Body of pancreas (tissue), 4 donors: ENCODE measurements around the gene PARP12. TPM values are rescaled to one million over a fixed set of nuclear protein-coding genes. Genes with fewer than 3 reads are reported as not detected.

Experiments
- ATAC-seq: fragments of 150-250 bp; one replicate; pipeline ENCODE4 v1.9.1; 2016
- DNase-seq, 4 donors: peaks; one replicate each; pipeline ENCODE4 v3.0.0-alpha.2; 2019
- H3K27ac ChIP-seq, 4 donors: fragments of 200-600 bp; sonication (generic); 1 replicate in 3 of 4; 2 replicates in 1 of 4; pipeline versions ENCODE4 v1.5.1 to v1.6.1; 2016 to 2019; ENCODE audit warnings: mild to moderate bottlenecking in 1 of 4, mixed read lengths in 1 of 4, moderate library complexity in 1 of 4
- H3K27me3 ChIP-seq, 2 donors: fragments of 200-600 bp; sonication (generic); one replicate each; pipeline ENCODE4 v1.6.0; 2016; ENCODE audit warnings: mild to moderate bottlenecking in 1 of 2
- H3K36me3 ChIP-seq, 2 donors: fragments of 200-600 bp; sonication (generic); replicated peaks in 1 of 2; 2 replicates each; pipeline ENCODE4 v1.5.1; 2016; ENCODE audit warnings: low read depth in 2 of 2; ENCODE audit not compliant: insufficient read depth in 1 of 2
- H3K4me1 ChIP-seq: fragments of 200-600 bp; sonication (generic); one replicate; pipeline ENCODE4 v1.6.0; 2016
- H3K4me3 ChIP-seq, 2 donors: fragments of 200-600 bp; sonication (generic); 1 replicate in 1 of 2; 2 replicates in 1 of 2; pipeline ENCODE4 v1.5.1; 2016 to 2019
- H3K9me3 ChIP-seq, 3 donors: fragments of 200-600 bp; sonication (generic); 1 replicate in 2 of 3; 2 replicates in 1 of 3; pipeline ENCODE4 v1.5.1; 2016
- POLR2A ChIP-seq, 3 donors: fragments of 450-650 bp; IDR thresholded peaks; one replicate each; pipeline ENCODE4 v1.6.1; 2016; ENCODE audit warnings: antibody characterized with exemption in 3 of 3, mild to moderate bottlenecking in 2 of 3
- WGBS, 2 donors: methylation state at CpG; one replicate each; pipeline ENCODE4 v1.1.5; 2017; 5-methylcytosine and 5-hydroxymethylcytosine counted together
- intact Hi-C: fragments of 100-400 bp; cut with DNase I; formaldehyde crosslinking; loops from one replicate; pipeline ENCODE4 v1.15.1; 2023
- total RNA-seq, 2 donors: library from RNA; depleted of rRNA; stranded (reverse); fragments of >200 nt; gene quantifications; one replicate each; pipeline ENCODE4 v1.1.0, GENCODE V29; 2016
- TF ChIP-seq, protein P1 (sequence below), 7 experiments: fragments of 450-650 bp in 4 of 7; fragments of 200-600 bp in 3 of 7; sonication (generic) in 3 of 7; IDR thresholded peaks; one replicate each; pipeline ENCODE4 v1.5.1; 2016 to 2019; ENCODE audit warnings: antibody characterized with exemption in 7 of 7

Gene PARP12
- total RNA-seq, 2 donors from 2014 or later, result 37.1 to 66.9 TPM

DNA sequence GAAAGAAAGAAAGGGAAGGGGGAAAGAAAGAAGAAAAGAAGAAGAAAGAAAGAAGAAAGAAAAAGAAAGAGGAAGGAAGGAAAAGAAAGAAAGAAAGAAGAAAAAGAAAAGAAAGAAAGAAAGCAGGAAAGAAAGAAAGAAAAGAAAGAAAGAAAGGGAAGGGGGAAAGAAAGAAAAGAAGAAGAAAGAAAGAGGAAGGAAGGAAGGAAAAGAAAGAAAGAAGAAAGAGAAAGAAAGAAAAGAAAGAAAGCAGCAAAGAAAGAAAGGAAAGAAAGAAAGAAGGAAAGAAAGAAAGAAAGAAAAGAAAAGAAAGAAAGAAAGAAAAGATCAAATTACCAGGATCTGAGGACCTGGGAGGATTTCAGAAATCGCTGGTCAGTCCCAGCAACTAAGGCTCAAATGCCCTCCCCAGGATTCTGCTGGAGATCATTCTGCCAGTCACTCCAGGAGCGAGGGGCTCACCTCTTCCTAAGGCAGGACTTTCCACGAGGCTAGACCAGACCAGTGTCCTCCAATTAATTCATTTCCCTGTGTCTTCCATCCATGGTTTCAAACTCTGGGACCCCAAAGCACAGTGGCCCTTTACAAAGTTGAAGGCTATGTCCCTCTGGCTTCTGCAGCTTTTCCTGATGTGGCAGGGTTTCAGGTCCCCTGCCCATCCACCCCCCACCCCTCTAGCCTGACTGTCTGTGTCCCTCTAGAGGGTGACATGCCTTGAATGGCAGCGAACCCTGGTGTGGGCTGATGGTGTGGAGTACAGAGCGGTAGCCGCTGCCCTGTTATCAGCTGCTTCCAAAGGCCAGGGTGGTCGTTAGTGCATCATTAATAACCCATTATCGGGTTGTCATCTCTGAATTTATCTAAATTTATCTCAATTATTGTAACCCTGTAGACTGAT is 77.9 kb downstream of the PARP12 start:
- WGBS, 2 donors, result 58 to 64% methylated on average over 8 of the region's 8 CpGs
- H3K4me3 ChIP-seq, result no peak overlapping the region
- no peaks in the 10 kb centered on the region for H3K9me3 ChIP-seq
- intact Hi-C loops, result no loop called here
- ATAC-seq (no peak), DNase-seq (no peak)
- no peaks in the 10 kb centered on the region for H3K4me1 ChIP-seq
- H3K27me3 ChIP-seq, result no peaks in the 10 kb centered on the region
- H3K36me3 ChIP-seq, result no peaks in the 10 kb centered on the region
- TF ChIP-seq POLR2A (IDR thresholded peaks at IDR 0.05), result no peak
- TF ChIP-seq, protein P1, sequence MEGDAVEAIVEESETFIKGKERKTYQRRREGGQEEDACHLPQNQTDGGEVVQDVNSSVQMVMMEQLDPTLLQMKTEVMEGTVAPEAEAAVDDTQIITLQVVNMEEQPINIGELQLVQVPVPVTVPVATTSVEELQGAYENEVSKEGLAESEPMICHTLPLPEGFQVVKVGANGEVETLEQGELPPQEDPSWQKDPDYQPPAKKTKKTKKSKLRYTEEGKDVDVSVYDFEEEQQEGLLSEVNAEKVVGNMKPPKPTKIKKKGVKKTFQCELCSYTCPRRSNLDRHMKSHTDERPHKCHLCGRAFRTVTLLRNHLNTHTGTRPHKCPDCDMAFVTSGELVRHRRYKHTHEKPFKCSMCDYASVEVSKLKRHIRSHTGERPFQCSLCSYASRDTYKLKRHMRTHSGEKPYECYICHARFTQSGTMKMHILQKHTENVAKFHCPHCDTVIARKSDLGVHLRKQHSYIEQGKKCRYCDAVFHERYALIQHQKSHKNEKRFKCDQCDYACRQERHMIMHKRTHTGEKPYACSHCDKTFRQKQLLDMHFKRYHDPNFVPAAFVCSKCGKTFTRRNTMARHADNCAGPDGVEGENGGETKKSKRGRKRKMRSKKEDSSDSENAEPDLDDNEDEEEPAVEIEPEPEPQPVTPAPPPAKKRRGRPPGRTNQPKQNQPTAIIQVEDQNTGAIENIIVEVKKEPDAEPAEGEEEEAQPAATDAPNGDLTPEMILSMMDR (IDR thresholded peaks at IDR 0.05), result no peak
- no peak overlapping the region for H3K27ac ChIP-seq

DNA sequence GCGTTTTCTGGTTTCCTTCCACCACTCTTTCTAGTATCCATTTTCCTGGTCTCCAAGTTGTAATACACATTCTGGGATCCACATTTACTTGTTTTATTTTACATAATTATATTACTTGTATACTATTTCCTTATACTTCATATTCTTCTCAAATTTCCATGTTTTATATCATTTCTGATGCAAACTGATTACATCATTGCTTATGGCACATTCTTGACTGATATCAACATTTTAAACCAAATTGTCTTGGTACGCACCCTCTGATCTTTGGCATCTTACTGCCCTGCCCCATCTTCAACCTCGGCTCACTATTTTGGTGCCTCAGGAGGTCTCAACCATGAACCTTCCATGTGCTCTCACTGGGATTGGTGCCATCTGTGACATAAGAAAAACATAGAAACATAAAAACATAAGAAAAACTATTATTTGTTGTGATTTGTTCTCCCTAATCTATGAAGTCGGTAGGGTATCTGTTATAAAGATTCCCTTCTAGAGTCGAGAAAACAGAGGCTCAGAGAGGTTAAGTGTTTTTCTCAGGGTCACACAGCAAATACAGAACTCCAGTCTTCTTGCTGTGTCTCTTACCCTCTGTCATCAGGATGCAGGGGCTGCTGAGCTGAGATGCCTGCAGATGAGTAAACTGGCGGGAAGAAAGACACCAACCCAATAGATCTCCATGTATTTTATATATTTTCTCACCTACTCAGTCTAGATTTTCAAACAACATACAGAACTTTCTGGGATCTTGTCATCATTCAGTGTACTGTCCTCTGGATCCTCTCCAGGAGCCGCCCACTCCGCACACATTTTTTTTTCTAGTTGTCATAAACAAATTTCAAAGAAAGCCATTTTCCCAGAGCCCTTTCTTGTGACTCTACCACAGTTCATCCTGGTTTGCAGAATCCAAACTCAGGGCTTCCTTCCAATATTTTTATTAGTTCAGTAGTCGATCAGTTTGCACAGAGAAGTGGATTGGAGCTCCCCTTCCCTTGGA is 79.5 kb downstream of the PARP12 start:
- Histone ChIP-seq H3K36me3 (no peaks in the 10 kb centered on the region), H3K4me3 (no peak overlapping the region), H3K9me3 (no peaks in the 10 kb centered on the region), H3K27ac (no peak overlapping the region), H3K4me1 (no peaks in the 10 kb centered on the region), H3K27me3 (no peaks in the 10 kb centered on the region)
- TF ChIP-seq, protein P1 (IDR thresholded peaks at IDR 0.05), result no peak
- TF ChIP-seq POLR2A (IDR thresholded peaks at IDR 0.05), result no peak
- no peak for DNase-seq
- no peak for ATAC-seq
- intact Hi-C loops, result no loop called here
- WGBS, 2 donors, result 62 to 69% methylated on average over 9 of the region's 9 CpGs

DNA sequence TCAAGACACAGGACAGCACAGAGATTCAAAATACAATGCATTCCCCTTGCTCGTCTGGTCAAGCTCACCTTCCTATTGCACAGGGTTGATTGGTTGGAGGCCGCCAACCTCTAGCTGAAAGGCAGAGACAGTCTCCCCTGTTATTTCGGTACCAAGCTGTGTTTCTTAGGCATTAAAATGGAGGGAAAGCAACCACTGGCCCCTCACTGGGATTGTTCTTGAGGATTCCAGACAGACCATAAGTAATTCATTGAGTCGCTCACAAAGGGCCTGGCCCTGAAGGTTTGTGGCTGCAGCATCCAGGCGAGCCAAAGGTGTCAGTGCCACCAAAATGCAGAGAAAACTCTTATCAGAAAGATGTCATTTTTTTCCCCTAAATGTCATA is 81.2 kb downstream of the PARP12 start:
- H3K27me3 ChIP-seq, result no peaks in the 10 kb centered on the region
- intact Hi-C loops, result no loop called here

DNA sequence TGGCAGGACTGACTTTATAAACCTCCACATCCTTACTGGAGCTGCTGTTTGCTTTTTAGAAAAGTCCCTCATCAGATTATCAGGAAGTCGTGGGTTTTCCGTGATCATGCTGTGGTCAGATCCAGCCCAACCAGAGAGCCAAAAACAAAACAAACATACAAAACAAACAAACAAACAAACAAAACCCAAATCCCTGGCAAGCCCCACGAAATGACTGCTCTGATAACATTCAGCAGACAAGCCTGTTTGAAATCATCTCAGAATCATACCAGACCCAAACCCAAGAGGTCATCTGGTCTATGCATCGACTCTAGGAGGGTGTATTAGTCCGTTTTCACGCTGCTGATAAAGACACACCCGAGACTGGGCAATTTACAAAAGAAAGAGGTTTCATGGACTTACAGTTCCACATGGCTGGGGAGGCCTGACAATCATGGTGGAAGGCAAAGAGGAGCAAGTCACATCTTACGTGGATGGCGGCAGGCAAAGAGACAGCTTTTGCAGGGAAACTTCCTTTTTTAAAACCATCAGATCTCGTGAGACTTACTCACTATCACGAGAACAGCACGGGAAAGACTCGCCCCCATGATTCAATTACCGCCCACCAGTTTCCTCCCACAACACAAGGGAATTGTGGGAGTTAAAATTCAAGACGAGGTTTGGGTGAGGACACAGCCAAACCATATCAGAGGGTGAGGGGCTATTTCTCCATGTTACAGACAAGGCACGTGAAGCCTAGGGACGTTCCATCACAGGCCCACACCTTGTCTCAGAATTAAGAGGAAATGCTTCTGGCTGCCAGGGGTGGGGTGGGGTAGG is 85.7 kb downstream of the PARP12 start:
- intact Hi-C loops, result no loop called here
- 84 to 87% methylated on average over 17 of the region's 17 CpGs for WGBS, 2 donors
- H3K4me3 ChIP-seq, result no peak overlapping the region
- H3K27me3 ChIP-seq, result no peaks in the 10 kb centered on the region
- no peak overlapping the region for H3K27ac ChIP-seq
- DNase-seq (no peak), ATAC-seq (no peak)
- no peaks in the 10 kb centered on the region for H3K4me1 ChIP-seq
- TF ChIP-seq, protein P1 (IDR thresholded peaks at IDR 0.05), result no peak
- H3K36me3 ChIP-seq, result no peaks in the 10 kb centered on the region
- no peaks in the 10 kb centered on the region for H3K9me3 ChIP-seq

More for the DNA sequence above, 81.2 kb downstream of the PARP12 start:
- H3K36me3 ChIP-seq, result no peaks in the 10 kb centered on the region
- 93 to 99% methylated on average over 5 of the region's 5 CpGs for WGBS, 2 donors
- no peaks in the 10 kb centered on the region for H3K9me3 ChIP-seq
- no peak overlapping the region for H3K27ac ChIP-seq
- H3K4me3 ChIP-seq, result no peak overlapping the region
- no peak for TF ChIP-seq POLR2A (IDR thresholded peaks at IDR 0.05)
- TF ChIP-seq, protein P1 (IDR thresholded peaks at IDR 0.05), result no peak
- H3K4me1 ChIP-seq, result no peaks in the 10 kb centered on the region
- ATAC-seq, result no peak
- DNase-seq, result no peak
